H9 (cell line): Measurements from ENCODE around the gene IFT80. TPM values are rescaled to one million over a fixed set of nuclear protein-coding genes. Genes with fewer than 3 reads are reported as not detected.
A peak's percentile ranks its signal among the peaks of the same experiment; 100 is the strongest.
"Not testable (repeated sequence)": the region's sequence is repeated elsewhere in the genome, so short reads cannot be mapped to it uniquely, and the experiment has no call there.

Experiments used
- DNase-seq: peaks from one replicate; pipeline ENCODE4 v3.0.0-alpha.2; 2017
- H2AFZ ChIP-seq: one replicate; pipeline ENCODE4 v1.6.1; 2013; ENCODE audit warnings: mild to moderate bottlenecking, low read length, control low read depth, moderate library complexity
- H2AK5ac ChIP-seq: 2 replicates; pipeline ENCODE4 v1.6.1; 2013; ENCODE audit warnings: low read length, control low read depth, mixed read lengths; ENCODE audit not compliant: insufficient read length
- H2BK120ac ChIP-seq: one replicate; pipeline ENCODE4 v1.6.1; 2013; ENCODE audit warnings: low read depth, mild to moderate bottlenecking, low read length, control low read depth, inconsistent platforms; ENCODE audit not compliant: poor library complexity, severe bottlenecking
- H2BK12ac ChIP-seq: 2 replicates; pipeline ENCODE4 v1.6.1; 2013; ENCODE audit warnings: low read length, control low read depth, mixed read lengths, low read depth; ENCODE audit not compliant: insufficient read length
- H2BK15ac ChIP-seq: 2 replicates; pipeline ENCODE4 v1.6.1; 2013; ENCODE audit warnings: low read depth, low read length, control low read depth
- H2BK20ac ChIP-seq: one replicate; pipeline ENCODE4 v1.6.1; 2013; ENCODE audit warnings: low read depth, mild to moderate bottlenecking, low read length, control low read depth, inconsistent platforms; ENCODE audit not compliant: poor library complexity, severe bottlenecking
- H2BK5ac ChIP-seq: 2 replicates; pipeline ENCODE4 v1.6.1; 2013; ENCODE audit warnings: low read length, control low read depth, mixed read lengths; ENCODE audit not compliant: insufficient read length
- H3K14ac ChIP-seq: 2 replicates; pipeline ENCODE4 v1.6.1; 2013; ENCODE audit warnings: low read length, control low read depth; ENCODE audit not compliant: insufficient read depth
- H3K18ac ChIP-seq: 2 replicates; pipeline ENCODE4 v1.6.1; 2013; ENCODE audit warnings: low read depth, mild to moderate bottlenecking, mixed read lengths, low read length, control low read depth; ENCODE audit not compliant: insufficient read length
- H3K23ac ChIP-seq: 2 replicates; pipeline ENCODE4 v1.6.1; 2013; ENCODE audit warnings: low read length, control low read depth, mixed read lengths, low read depth; ENCODE audit not compliant: insufficient read length
- H3K23me2 ChIP-seq: 2 replicates; pipeline ENCODE4 v1.6.1; 2013; ENCODE audit warnings: low read depth, mild to moderate bottlenecking, mixed read lengths, low read length, control low read depth; ENCODE audit not compliant: insufficient read length, poor library complexity, severe bottlenecking
- H3K27ac ChIP-seq: 2 replicates; pipeline ENCODE4 v1.5.1; 2013; ENCODE audit warnings: low read length, control low read depth, mixed read lengths, low read depth; ENCODE audit not compliant: insufficient read length
- H3K27me3 ChIP-seq: 2 replicates; pipeline ENCODE4 v1.6.1; 2013; ENCODE audit warnings: low read length, control low read depth, inconsistent platforms; ENCODE audit not compliant: insufficient read depth
- H3K4ac ChIP-seq: 2 replicates; pipeline ENCODE4 v1.6.1; 2013; ENCODE audit warnings: low read depth, mild to moderate bottlenecking, control low read depth, inconsistent platforms, low read length, moderate library complexity
- H3K4me1 ChIP-seq: 2 replicates; pipeline ENCODE4 v1.6.1; 2013; ENCODE audit warnings: low read length, control low read depth, inconsistent platforms; ENCODE audit not compliant: insufficient read depth
- H3K4me2 ChIP-seq: 2 replicates; pipeline ENCODE4 v1.6.1; 2013; ENCODE audit warnings: low read length, control low read depth, mixed read lengths; ENCODE audit not compliant: insufficient read length, insufficient read depth
- H3K56ac ChIP-seq: 2 replicates; pipeline ENCODE4 v1.6.1; 2013; ENCODE audit warnings: low read depth, mild to moderate bottlenecking, mixed read lengths, low read length, control low read depth; ENCODE audit not compliant: insufficient read length
- H3K79me1 ChIP-seq: 2 replicates; pipeline ENCODE4 v1.6.1; 2013; ENCODE audit warnings: low read depth, mild to moderate bottlenecking, moderate library complexity, low read length, control low read depth, inconsistent platforms; ENCODE audit not compliant: insufficient read depth, poor library complexity, severe bottlenecking
- H3K79me2 ChIP-seq: 2 replicates; pipeline ENCODE4 v1.6.1; 2013; ENCODE audit warnings: low read length, control low read depth, inconsistent platforms; ENCODE audit not compliant: insufficient read depth
- H3K9ac ChIP-seq: 2 replicates; pipeline ENCODE4 v1.6.1; 2013; ENCODE audit warnings: low read length, control low read depth, mixed read lengths; ENCODE audit not compliant: insufficient read length; ENCODE audit errors: extremely low read depth
- H3K9me3 ChIP-seq: one replicate; pipeline ENCODE4 v1.6.1; 2013; ENCODE audit warnings: low read depth, low read length, inconsistent platforms; ENCODE audit not compliant: control insufficient read depth
- H3T11ph ChIP-seq: one replicate; pipeline ENCODE4 v1.6.1; 2013; ENCODE audit warnings: mild to moderate bottlenecking, low read length, control low read depth, inconsistent platforms
- H4K20me1 ChIP-seq: one replicate; pipeline ENCODE4 v1.6.1; 2013; ENCODE audit not compliant: control insufficient read depth, insufficient read length, insufficient read depth
- H4K5ac ChIP-seq: 2 replicates; pipeline ENCODE4 v1.6.1; 2013; ENCODE audit warnings: low read depth, mild to moderate bottlenecking, mixed read lengths, low read length, control low read depth; ENCODE audit not compliant: insufficient read length
- H4K8ac ChIP-seq: replicated peaks from 2 replicates; pipeline ENCODE4 v1.6.1; 2013; ENCODE audit warnings: low read length, control low read depth, mixed read lengths, low read depth; ENCODE audit not compliant: insufficient read length
- H4K91ac ChIP-seq: 2 replicates; pipeline ENCODE4 v1.6.1; 2013; ENCODE audit warnings: low read depth, mild to moderate bottlenecking, moderate library complexity, mixed read lengths, low read length, control low read depth; ENCODE audit not compliant: insufficient read length
- H3K27ac Mint-ChIP-seq, 3 experiments: 2 replicates in 2 of 3; 3 replicates in 1 of 3; pipeline ENCODE4 v1.8.0; 2020 to 2021; ENCODE audit warnings: mixed read lengths in 3 of 3, mild to moderate bottlenecking in 1 of 3, moderate library complexity in 1 of 3
- H3K27me3 Mint-ChIP-seq: 2 replicates; pipeline ENCODE4 v1.8.0; 2021; ENCODE audit warnings: low read depth, mild to moderate bottlenecking, moderate library complexity, mixed read lengths
- H3K36me3 Mint-ChIP-seq, 3 experiments: 2 replicates in 2 of 3; 3 replicates in 1 of 3; pipeline ENCODE4 v1.8.0; 2020 to 2021; ENCODE audit warnings: low read depth in 3 of 3, mixed read lengths in 3 of 3; ENCODE audit not compliant: insufficient read depth in 1 of 3
- H3K4me1 Mint-ChIP-seq, 2 experiments: 2 replicates each; pipeline ENCODE4 v1.8.0; 2020; ENCODE audit warnings: mixed read lengths in 2 of 2
- H3K4me3 Mint-ChIP-seq, 2 experiments: 2 replicates in 1 of 2; 3 replicates in 1 of 2; pipeline ENCODE4 v1.8.0; 2020 to 2021; ENCODE audit warnings: mild to moderate bottlenecking in 2 of 2, mixed read lengths in 2 of 2, moderate library complexity in 1 of 2
- H3K9me3 Mint-ChIP-seq, 2 experiments: 2 replicates in 1 of 2; 3 replicates in 1 of 2; pipeline ENCODE4 v1.8.0; 2020; ENCODE audit warnings: mild to moderate bottlenecking in 2 of 2, mixed read lengths in 2 of 2, moderate library complexity in 1 of 2
- CTCF ChIP-seq: fragments of 200-600 bp; sonication (generic); conservative IDR thresholded peaks from 3 replicates; pipeline ENCODE4 v1.8.0; 2021; ENCODE audit warnings: antibody characterized with exemption, mild to moderate bottlenecking
- WGBS: extraction: QIAGEN DNeasy Blood & Tissue Kit; methylation state at CpG from one replicate; pipeline ENCODE4 v1.1.7; 2013; ENCODE audit warnings: missing lambda C conversion rate, low lambda C conversion rate, mixed read lengths; ENCODE audit not compliant: insufficient read length; ENCODE audit errors: extremely low coverage; 5-methylcytosine and 5-hydroxymethylcytosine counted together
- total RNA-seq: library from RNA; stranded (reverse); gene quantifications from 2 replicates; pipeline ENCODE4 v1.2.1, GENCODE V29; 2021

The IFT80 gene
- total RNA-seq, 1 experiment from 2014 or later = 29.0 TPM

GRCh38 chr3:160240719-160241118 lies 158.3 kb downstream of the IFT80 start:
- no CpG with 5 or more reads among the region's 6 CpGs for WGBS
- H3K4ac ChIP-seq, H2BK20ac ChIP-seq, H4K20me1 ChIP-seq, H3K18ac ChIP-seq, H3K23me2 ChIP-seq, H3K27ac Mint-ChIP-seq, H3K4me2 ChIP-seq, DNase-seq, H3K4me3 Mint-ChIP-seq, H3K14ac ChIP-seq, H3K27me3 Mint-ChIP-seq, H3K56ac ChIP-seq, H4K91ac ChIP-seq, H3K4me1 ChIP-seq, H2AK5ac ChIP-seq, H3K79me2 ChIP-seq, H2BK12ac ChIP-seq, H3K23ac ChIP-seq, H3K36me3 Mint-ChIP-seq, H3K9me3 ChIP-seq, H3K79me1 ChIP-seq, H3K9ac ChIP-seq, H4K5ac ChIP-seq, H2BK120ac ChIP-seq, H2BK15ac ChIP-seq, H3K27me3 ChIP-seq, H3K4me1 Mint-ChIP-seq, H2BK5ac ChIP-seq, H4K8ac ChIP-seq, H2AFZ ChIP-seq, H3K27ac ChIP-seq, H3T11ph ChIP-seq: not testable (repeated sequence)
- peaks cover 0 to 13% of the 10 kb centered on the region in 2 experiments; a peak in 2 of 5 replicates for H3K9me3 Mint-ChIP-seq
- 0 out of 3 replicates have a peak, but pooled peaks have one; percentile 8 for TF ChIP-seq CTCF
